PFSK-1 (cell line): ENCODE results near the gene RAB44.

ENCODE experiments used
- POLR2AphosphoS5 ChIP-seq: IDR thresholded peaks from 2 replicates; pipeline ENCODE4 v1.6.1; 2012; ENCODE audit warnings: low read depth, mild to moderate bottlenecking, control low read depth, low read length, moderate library complexity
- REST ChIP-seq, 2 experiments: IDR thresholded peaks; 2 replicates each; pipeline versions ENCODE4 v1.6.1 to v1.8.0; 2011 to 2012; ENCODE audit warnings: low read depth in 2 of 2, low read length in 2 of 2, control low read depth in 1 of 2, inconsistent platforms in 1 of 2, mild to moderate bottlenecking in 1 of 2, moderate library complexity in 1 of 2; ENCODE audit not compliant: insufficient read depth in 1 of 2
- SIN3A ChIP-seq: IDR thresholded peaks from 2 replicates; pipeline ENCODE4 v1.6.1; 2012; ENCODE audit warnings: mild to moderate bottlenecking, low read length, moderate library complexity, borderline replicate concordance; ENCODE audit not compliant: insufficient read depth
- TAF1 ChIP-seq: IDR thresholded peaks from 2 replicates; pipeline ENCODE4 v1.6.1; 2012; ENCODE audit warnings: low read length, control low read depth, borderline replicate concordance; ENCODE audit not compliant: insufficient read depth

- no peak for TF ChIP-seq POLR2AphosphoS5
- no peak for TF ChIP-seq REST (IDR thresholded peaks at IDR 0.05; ENCODE audit: insufficient read depth in 1 of 2, low read depth in 2 of 2, low read length in 2 of 2)
- TF ChIP-seq TAF1, result no peak
- no peak for TF ChIP-seq SIN3A
Observed at GRCh38 chr6:36755435-36756348, 58.1 kb downstream of the RAB44 start.
